Liver (tissue), 3 donors: ENCODE results near the gene TBC1D16.

ENCODE experiments used
- CTCF ChIP-seq: fragments of 150-350 bp; IDR thresholded peaks from 2 replicates; pipeline ENCODE4 v1.5.1; 2017; ENCODE audit warnings: improper control_type of control experiment, low read depth, low read length; ENCODE audit not compliant: missing input control
- EGR1 ChIP-seq, 2 donors: IDR thresholded peaks; 2 replicates each; pipeline ENCODE4 v1.6.1; 2016 to 2018; ENCODE audit warnings: antibody characterized with exemption in 2 of 2, low read depth in 2 of 2
- GABPA ChIP-seq, 2 donors: IDR thresholded peaks in 1 of 2; conservative IDR thresholded peaks in 1 of 2; 2 replicates each; pipeline ENCODE4 v1.6.1; 2016; ENCODE audit warnings: antibody characterized with exemption in 2 of 2, mild to moderate bottlenecking in 1 of 2, moderate library complexity in 1 of 2
- HNF4A ChIP-seq, 2 donors: conservative IDR thresholded peaks; 2 replicates each; pipeline ENCODE4 v1.6.1; 2016; ENCODE audit warnings: antibody characterized with exemption in 2 of 2, mild to moderate bottlenecking in 2 of 2
- JUND ChIP-seq, 2 donors: IDR thresholded peaks; 2 replicates each; pipeline ENCODE4 v1.6.1; 2016; ENCODE audit warnings: antibody characterized with exemption in 2 of 2
- MAX ChIP-seq: IDR thresholded peaks from 2 replicates; pipeline ENCODE4 v1.6.1; 2016; ENCODE audit warnings: antibody characterized with exemption
- NR2F2 ChIP-seq: IDR thresholded peaks from 2 replicates; pipeline ENCODE4 v1.6.1; 2016; ENCODE audit warnings: antibody characterized with exemption
- RAD21 ChIP-seq, 2 donors: IDR thresholded peaks; 2 replicates each; pipeline ENCODE4 v1.6.1; 2016; ENCODE audit warnings: antibody characterized with exemption in 2 of 2, mild to moderate bottlenecking in 2 of 2
- REST ChIP-seq: IDR thresholded peaks from 2 replicates; pipeline ENCODE4 v1.6.1; 2016; ENCODE audit warnings: antibody characterized with exemption, mild to moderate bottlenecking
- SP1 ChIP-seq: IDR thresholded peaks from 2 replicates; pipeline ENCODE4 v1.6.1; 2018; ENCODE audit warnings: antibody characterized with exemption, mild to moderate bottlenecking
- YY1 ChIP-seq: IDR thresholded peaks from 2 replicates; pipeline ENCODE4 v1.6.1; 2016; ENCODE audit warnings: antibody characterized with exemption, mild to moderate bottlenecking
- ZBTB33 ChIP-seq: IDR thresholded peaks from 2 replicates; pipeline ENCODE4 v1.6.1; 2016; ENCODE audit warnings: antibody characterized with exemption
- donor health status: healthy.
- donor health status: healthy.

- TF ChIP-seq CTCF (no peak), ZBTB33 (no peak), NR2F2 (no peak), HNF4A (conservative IDR thresholded peaks at IDR 0.05) (peak in 1 of 2 donors; percentile 20), RAD21 (IDR thresholded peaks at IDR 0.05) (no peak), YY1 (no peak), GABPA (IDR thresholded peaks at IDR 0.05 in 1 of 2, conservative IDR thresholded peaks at IDR 0.05 in 1 of 2) (no peak), JUND (IDR thresholded peaks at IDR 0.05) (no peak), MAX (no peak), SP1 (peak; percentile 41), REST (peak; percentile 32), EGR1 (IDR thresholded peaks at IDR 0.05; ENCODE audit: low read depth in 2 of 2) (no peak)
Measured at GRCh38 chr17:79991924-79992648, 43.6 kb downstream of the TBC1D16 start.
